K562 (cell line): Measurements from ENCODE around the gene WBP1. TPM values are rescaled to one million over a fixed set of nuclear protein-coding genes. Genes with fewer than 3 reads are reported as not detected.

Experiments used
- CBFA2T2 ChIP-seq: fragments of 450-650 bp; conservative IDR thresholded peaks from 2 replicates; pipeline ENCODE4 v1.6.1; 2017; ENCODE audit warnings: mild to moderate bottlenecking
- DPF2 ChIP-seq: fragments of 450-650 bp; IDR thresholded peaks from 2 replicates; pipeline ENCODE4 v1.6.1; 2016
- FOXP1 ChIP-seq: sonication (generic); formaldehyde crosslinking; IDR thresholded peaks from 2 replicates; pipeline ENCODE4 v1.8.0; 2022; ENCODE audit warnings: mild to moderate bottlenecking, missing genetic modification reagents
- FOXP4 ChIP-seq: sonication (generic); formaldehyde crosslinking; IDR thresholded peaks from 2 replicates; pipeline ENCODE4 v1.8.0; 2022; ENCODE audit warnings: mild to moderate bottlenecking, missing genetic modification reagents, borderline replicate concordance
- PML ChIP-seq: IDR thresholded peaks from 2 replicates; pipeline ENCODE4 v1.6.1; 2012; ENCODE audit warnings: low read length, inconsistent platforms
- ZNF133 ChIP-seq: fragments of 250-450 bp; sonication (Bioruptor Pico); IDR thresholded peaks from 2 replicates; pipeline ENCODE4 v1.4.0; 2020; ENCODE audit warnings: mild to moderate bottlenecking
- polyA plus RNA-seq, 8 experiments: library from polyadenylated mRNA; depleted of rRNA in 4 of 8; stranded (reverse) in 5 of 8; unstranded in 3 of 8; fragments of >200 nt; fragmentation: Nextera tagmentation in 2 of 8; fragmentation: Illumina TruSeq in 1 of 8; extraction: Ambion mirVana in 2 of 8; extraction: Trizol in 1 of 8; gene quantifications; 2 replicates each; pipeline versions ENCODE4 v1.2.1 to v1.2.3, GENCODE V29; 2011 to 2014; ENCODE audit warnings: inconsistent platforms in 1 of 8, missing spikeins in 1 of 8
- total RNA-seq, 7 experiments: library from RNA; depleted of rRNA in 6 of 7; stranded (reverse); fragments of >200 nt in 6 of 7; fragmentation: Illumina TruSeq in 2 of 7; extraction: Trizol in 2 of 7; gene quantifications; 2 replicates each; pipeline versions ENCODE4 v1.2.1 to v1.2.3, GENCODE V29; 2011 to 2021; ENCODE audit warnings: low replicate concordance in 1 of 7
- TF ChIP-seq, protein P1 (sequence below): sonication (generic); formaldehyde crosslinking; IDR thresholded peaks from 2 replicates; pipeline ENCODE4 v1.8.0; 2023; ENCODE audit warnings: mild to moderate bottlenecking, missing genetic modification reagents
- TF ChIP-seq, protein P2 (sequence below), 2 experiments: fragments of 450-650 bp; IDR thresholded peaks; 2 replicates each; pipeline ENCODE4 v1.6.1; 2016; ENCODE audit warnings: mild to moderate bottlenecking in 2 of 2, borderline replicate concordance in 1 of 2, low read depth in 1 of 2, moderate library complexity in 1 of 2
- TF ChIP-seq, protein P3 (sequence below): fragments of 450-650 bp; IDR thresholded peaks from 2 replicates; pipeline ENCODE4 v1.6.1; 2014; ENCODE audit warnings: low read depth, mild to moderate bottlenecking, moderate library complexity, borderline replicate concordance

Gene WBP1
- total and polyA plus RNA-seq, 9 of the 15 experiments (the other 6 are each of a cell fraction or from before 2014, with no cell fraction given), result 1.9 to 27.7 (median 14.2) TPM

GRCh38 chr2:74502720-74503505 lies 44.7 kb downstream of the WBP1 start (continued):
- TF ChIP-seq, protein P1, sequence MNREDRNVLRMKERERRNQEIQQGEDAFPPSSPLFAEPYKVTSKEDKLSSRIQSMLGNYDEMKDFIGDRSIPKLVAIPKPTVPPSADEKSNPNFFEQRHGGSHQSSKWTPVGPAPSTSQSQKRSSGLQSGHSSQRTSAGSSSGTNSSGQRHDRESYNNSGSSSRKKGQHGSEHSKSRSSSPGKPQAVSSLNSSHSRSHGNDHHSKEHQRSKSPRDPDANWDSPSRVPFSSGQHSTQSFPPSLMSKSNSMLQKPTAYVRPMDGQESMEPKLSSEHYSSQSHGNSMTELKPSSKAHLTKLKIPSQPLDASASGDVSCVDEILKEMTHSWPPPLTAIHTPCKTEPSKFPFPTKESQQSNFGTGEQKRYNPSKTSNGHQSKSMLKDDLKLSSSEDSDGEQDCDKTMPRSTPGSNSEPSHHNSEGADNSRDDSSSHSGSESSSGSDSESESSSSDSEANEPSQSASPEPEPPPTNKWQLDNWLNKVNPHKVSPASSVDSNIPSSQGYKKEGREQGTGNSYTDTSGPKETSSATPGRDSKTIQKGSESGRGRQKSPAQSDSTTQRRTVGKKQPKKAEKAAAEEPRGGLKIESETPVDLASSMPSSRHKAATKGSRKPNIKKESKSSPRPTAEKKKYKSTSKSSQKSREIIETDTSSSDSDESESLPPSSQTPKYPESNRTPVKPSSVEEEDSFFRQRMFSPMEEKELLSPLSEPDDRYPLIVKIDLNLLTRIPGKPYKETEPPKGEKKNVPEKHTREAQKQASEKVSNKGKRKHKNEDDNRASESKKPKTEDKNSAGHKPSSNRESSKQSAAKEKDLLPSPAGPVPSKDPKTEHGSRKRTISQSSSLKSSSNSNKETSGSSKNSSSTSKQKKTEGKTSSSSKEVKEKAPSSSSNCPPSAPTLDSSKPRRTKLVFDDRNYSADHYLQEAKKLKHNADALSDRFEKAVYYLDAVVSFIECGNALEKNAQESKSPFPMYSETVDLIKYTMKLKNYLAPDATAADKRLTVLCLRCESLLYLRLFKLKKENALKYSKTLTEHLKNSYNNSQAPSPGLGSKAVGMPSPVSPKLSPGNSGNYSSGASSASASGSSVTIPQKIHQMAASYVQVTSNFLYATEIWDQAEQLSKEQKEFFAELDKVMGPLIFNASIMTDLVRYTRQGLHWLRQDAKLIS (CRISPR knock-in tag), result peak; percentile 25; the same call in 1 of the 2 replicates
- TF ChIP-seq FOXP1, result 0 out of 2 replicates have a peak, but pooled peaks have one; percentile 68
- TF ChIP-seq DPF2, result peak; percentile 67; the same call in 1 of the 2 replicates
- no peak for TF ChIP-seq FOXP4
- TF ChIP-seq ZNF133 (CRISPR knock-in tag), result no peak
- TF ChIP-seq, protein P2, sequence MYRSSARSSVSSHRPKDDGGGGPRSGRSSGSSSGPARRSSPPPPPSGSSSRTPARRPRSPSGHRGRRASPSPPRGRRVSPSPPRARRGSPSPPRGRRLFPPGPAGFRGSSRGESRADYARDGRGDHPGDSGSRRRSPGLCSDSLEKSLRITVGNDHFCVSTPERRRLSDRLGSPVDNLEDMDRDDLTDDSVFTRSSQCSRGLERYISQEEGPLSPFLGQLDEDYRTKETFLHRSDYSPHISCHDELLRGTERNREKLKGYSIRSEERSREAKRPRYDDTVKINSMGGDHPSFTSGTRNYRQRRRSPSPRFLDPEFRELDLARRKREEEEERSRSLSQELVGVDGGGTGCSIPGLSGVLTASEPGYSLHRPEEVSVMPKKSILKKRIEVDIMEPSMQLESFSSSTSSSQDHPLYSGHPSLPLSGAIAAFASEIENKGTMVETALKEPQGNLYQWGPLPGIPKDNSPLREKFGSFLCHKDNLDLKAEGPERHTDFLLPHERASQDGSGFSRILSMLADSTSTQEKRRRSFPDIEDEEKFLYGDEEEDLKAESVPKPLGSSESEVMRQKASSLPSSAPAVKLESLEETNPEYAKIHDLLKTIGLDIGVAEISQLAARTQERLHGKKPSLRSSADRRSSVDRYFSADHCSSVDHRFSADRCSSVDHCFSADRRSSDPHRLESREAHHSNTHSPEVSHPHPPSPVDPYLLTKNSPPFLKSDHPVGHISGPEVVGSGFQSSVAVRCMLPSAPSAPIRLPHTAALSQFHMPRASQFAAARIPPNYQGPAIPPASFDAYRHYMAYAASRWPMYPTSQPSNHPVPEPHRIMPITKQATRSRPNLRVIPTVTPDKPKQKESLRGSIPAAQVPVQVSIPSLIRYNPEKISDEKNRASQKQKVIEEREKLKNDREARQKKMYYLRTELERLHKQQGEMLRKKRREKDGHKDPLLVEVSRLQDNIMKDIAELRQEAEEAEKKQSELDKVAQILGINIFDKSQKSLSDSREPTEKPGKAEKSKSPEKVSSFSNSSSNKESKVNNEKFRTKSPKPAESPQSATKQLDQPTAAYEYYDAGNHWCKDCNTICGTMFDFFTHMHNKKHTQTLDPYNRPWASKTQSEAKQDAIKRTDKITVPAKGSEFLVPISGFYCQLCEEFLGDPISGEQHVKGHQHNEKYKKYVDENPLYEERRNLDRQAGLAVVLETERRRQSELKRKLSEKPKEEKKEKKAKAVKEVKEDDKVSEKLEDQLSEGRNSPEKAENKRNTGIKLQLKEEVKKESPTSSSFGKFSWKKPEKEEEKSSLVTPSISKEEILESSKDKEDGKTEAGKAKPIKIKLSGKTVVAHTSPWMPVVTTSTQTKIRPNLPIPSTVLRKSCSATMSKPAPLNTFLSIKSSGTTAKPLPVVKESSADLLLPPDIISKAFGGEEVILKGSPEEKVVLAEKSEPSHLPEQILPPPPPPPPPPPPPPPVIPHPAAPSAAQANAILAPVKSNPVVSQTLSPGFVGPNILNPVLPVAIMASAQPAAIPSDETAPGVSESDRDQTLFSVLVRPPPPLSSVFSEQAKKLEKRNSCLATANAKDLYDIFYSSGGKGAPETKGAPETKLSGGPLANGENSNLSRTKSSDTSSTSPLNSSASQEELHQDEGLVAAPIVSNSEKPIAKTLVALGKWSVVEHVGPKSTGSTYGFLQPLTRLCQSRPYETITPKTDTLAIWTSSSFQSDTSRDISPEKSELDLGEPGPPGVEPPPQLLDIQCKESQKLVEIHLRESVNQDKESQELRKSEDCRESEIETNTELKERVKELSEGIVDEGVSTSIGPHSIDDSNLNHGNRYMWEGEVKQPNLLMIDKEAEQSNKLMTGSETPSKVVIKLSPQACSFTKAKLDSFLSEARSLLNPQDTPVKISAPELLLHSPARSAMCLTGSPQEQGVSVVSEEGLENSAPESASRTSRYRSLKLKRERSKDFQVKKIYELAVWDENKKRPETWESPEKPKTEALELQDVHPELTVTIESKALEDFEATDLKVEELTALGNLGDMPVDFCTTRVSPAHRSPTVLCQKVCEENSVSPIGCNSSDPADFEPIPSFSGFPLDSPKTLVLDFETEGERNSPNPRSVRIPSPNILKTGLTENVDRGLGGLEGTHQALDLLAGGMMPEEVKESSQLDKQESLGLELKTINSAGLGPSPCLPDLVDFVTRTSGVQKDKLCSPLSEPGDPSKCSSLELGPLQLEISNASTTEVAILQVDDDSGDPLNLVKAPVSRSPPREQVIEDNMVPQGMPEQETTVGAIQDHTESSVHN (IDR thresholded peaks at IDR 0.05; ENCODE audit: borderline replicate concordance in 1 of 2, low read depth in 1 of 2), result no peak
- TF ChIP-seq, protein P3, sequence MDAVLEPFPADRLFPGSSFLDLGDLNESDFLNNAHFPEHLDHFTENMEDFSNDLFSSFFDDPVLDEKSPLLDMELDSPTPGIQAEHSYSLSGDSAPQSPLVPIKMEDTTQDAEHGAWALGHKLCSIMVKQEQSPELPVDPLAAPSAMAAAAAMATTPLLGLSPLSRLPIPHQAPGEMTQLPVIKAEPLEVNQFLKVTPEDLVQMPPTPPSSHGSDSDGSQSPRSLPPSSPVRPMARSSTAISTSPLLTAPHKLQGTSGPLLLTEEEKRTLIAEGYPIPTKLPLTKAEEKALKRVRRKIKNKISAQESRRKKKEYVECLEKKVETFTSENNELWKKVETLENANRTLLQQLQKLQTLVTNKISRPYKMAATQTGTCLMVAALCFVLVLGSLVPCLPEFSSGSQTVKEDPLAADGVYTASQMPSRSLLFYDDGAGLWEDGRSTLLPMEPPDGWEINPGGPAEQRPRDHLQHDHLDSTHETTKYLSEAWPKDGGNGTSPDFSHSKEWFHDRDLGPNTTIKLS, result no peak; the same call in 1 of the 2 replicates
- TF ChIP-seq PML, result peak; percentile 60; the same call in 1 of the 2 replicates
- 0 out of 2 replicates have a peak, but pooled peaks have one; percentile 29 for TF ChIP-seq CBFA2T2
